ENCODE measurements around the gene PAXIP1. TPM values are rescaled to one million over a fixed set of nuclear protein-coding genes. Genes with fewer than 3 reads are reported as not detected.

The PAXIP1 gene
- total and polyA plus RNA-seq, 2 donors (not counting 3 experiments of a cell fraction or from before 2014, with no cell fraction given), result 10.0 to 15.8 TPM

- CTCF ChIA-PET, result interaction anchor here (0.6 to 1.1 kb wide), 2 partner anchors 23 to 49 kb away, joined by 3 to 4 read pairs; no protein-coding TSS in a partner anchor
- no peak overlapping the region for H3K4me3 ChIP-seq (replicated peaks in 1 of 3; ENCODE audit: insufficient read depth in 1 of 3, low read depth in 1 of 3, low read length in 3 of 3)
- no peak for DNase-seq (ENCODE audit: low read depth, low spot score)
These were observed 26.9 kb downstream of the PAXIP1 start for GRCh38 chr7:154975984-154976383.

DNA sequence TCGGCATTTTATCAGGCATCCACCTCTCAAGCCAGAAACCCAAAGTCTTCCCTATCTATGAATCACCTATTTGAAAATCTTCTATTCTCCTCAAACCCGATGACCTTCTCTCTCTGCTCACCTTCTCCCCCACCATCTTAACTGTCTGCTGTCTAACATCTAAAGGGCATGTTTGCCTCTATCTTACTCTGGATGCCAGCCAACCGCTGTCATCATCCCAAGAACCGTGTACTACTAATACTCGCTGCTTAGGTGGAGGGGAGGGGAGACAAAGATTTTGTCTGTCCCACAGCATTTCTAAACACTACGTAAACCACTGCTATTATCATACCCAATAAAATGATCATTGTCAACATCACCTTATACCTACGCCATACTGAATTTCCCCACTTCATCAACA is 29.5 kb downstream of the PAXIP1 start:
- DNase-seq (ENCODE audit: low read depth, low spot score), result no peak
- Histone ChIP-seq H3K9me3 (replicated peaks; ENCODE audit: control insufficient read depth, insufficient read depth, low read length) (no peaks in the 10 kb centered on the region), H3K4me2 (ENCODE audit: insufficient read depth, low read length) (no peak overlapping the region), H3K9ac (replicated peaks; ENCODE audit: extremely low read depth, insufficient read depth, low read length) (no peak overlapping the region), H3K4me1 (ENCODE audit: control insufficient read depth, extremely low read depth, insufficient read depth, low read length) (no peaks in the 10 kb centered on the region), H3K27me3 (ENCODE audit: control insufficient read depth in 2 of 2, insufficient read depth in 2 of 2, low read length in 2 of 2) (no peaks in the 10 kb centered on the region), H3K79me2 (ENCODE audit: control insufficient read depth, insufficient read depth, low read length) (peaks cover 5% of the 10 kb centered on the region), H3K9me1 (replicated peaks; ENCODE audit: control insufficient read depth, extremely low read depth, insufficient read depth, low read length) (no peaks in the 10 kb centered on the region), H3K36me3 (ENCODE audit: control insufficient read depth in 2 of 2, extremely low read depth in 1 of 2, insufficient read depth in 2 of 2, low read length in 2 of 2) (peaks cover 7 to 10% of the 10 kb centered on the region in 2 experiments), H3K27ac (ENCODE audit: insufficient read depth, low read depth, low read length) (no peak overlapping the region), H4K20me1 (replicated peaks; ENCODE audit: control insufficient read depth, extremely low read depth, insufficient read depth, low read length) (no peaks in the 10 kb centered on the region), H3K4me3 (replicated peaks in 1 of 3; ENCODE audit: insufficient read depth in 1 of 3, low read depth in 1 of 3, low read length in 3 of 3) (no peak overlapping the region), H2AFZ (ENCODE audit: low read depth, low read length) (no peak overlapping the region)
- ChIA-PET CTCF (no interaction called here), POLR2A (no interaction called here)
- FAIRE-seq, result no peak
- intact Hi-C loops (cut with micrococcal nuclease) (no loop called here), dilution Hi-C loops (cut with MboI; ENCODE audit: extremely low pct_ligation_motif_present, low sequenced_read_pairs) (no loop called here)
- TF ChIP-seq CTCF (IDR thresholded peaks at IDR 0.05; ENCODE audit: extremely low read depth in 1 of 2, insufficient read depth in 1 of 2, low read depth in 1 of 2, low read length in 2 of 2) (no peak), MAX (IDR thresholded peaks at IDR 0.05; ENCODE audit: insufficient read depth, insufficient read length) (no peak), MYC (IDR thresholded peaks at IDR 0.05; ENCODE audit: low read depth, low read length) (no peak), JUN (IDR thresholded peaks at IDR 0.05; ENCODE audit: borderline replicate concordance, insufficient read depth, insufficient read length, low read depth) (no peak), GATA2 (IDR thresholded peaks at IDR 0.05; ENCODE audit: insufficient read depth, insufficient read length, low read depth, low read length) (no peak), POLR2AphosphoS5 (IDR thresholded peaks at IDR 0.05; ENCODE audit: insufficient read depth, low read depth, low read length) (no peak), FOS (IDR thresholded peaks at IDR 0.05; ENCODE audit: borderline replicate concordance, insufficient read depth, low read length) (no peak), POLR2A (IDR thresholded peaks at IDR 0.05; ENCODE audit: low read depth, low read length) (no peak), EZH2 (IDR thresholded peaks at IDR 0.05; ENCODE audit: borderline replicate concordance, low read depth, low read length, severe bottlenecking) (no peak)
- no TSS peak for BruUV-seq (replicated peaks)

More at GRCh38 chr7:154975984-154976383, 26.9 kb downstream of the PAXIP1 start:
- Histone ChIP-seq H3K27me3 (ENCODE audit: control insufficient read depth in 2 of 2, insufficient read depth in 2 of 2, low read length in 2 of 2) (no peaks in the 10 kb centered on the region), H3K36me3 (ENCODE audit: control insufficient read depth in 2 of 2, extremely low read depth in 1 of 2, insufficient read depth in 2 of 2, low read length in 2 of 2) (peaks cover 2 to 5% of the 10 kb centered on the region in 2 experiments), H3K9ac (replicated peaks; ENCODE audit: extremely low read depth, insufficient read depth, low read length) (no peak overlapping the region), H3K9me1 (replicated peaks; ENCODE audit: control insufficient read depth, extremely low read depth, insufficient read depth, low read length) (no peaks in the 10 kb centered on the region), H3K9me3 (replicated peaks; ENCODE audit: control insufficient read depth, insufficient read depth, low read length) (no peaks in the 10 kb centered on the region), H4K20me1 (replicated peaks; ENCODE audit: control insufficient read depth, extremely low read depth, insufficient read depth, low read length) (no peaks in the 10 kb centered on the region), H3K79me2 (ENCODE audit: control insufficient read depth, insufficient read depth, low read length) (peaks cover 5% of the 10 kb centered on the region), H3K4me2 (ENCODE audit: insufficient read depth, low read length) (no peak overlapping the region), H3K4me1 (ENCODE audit: control insufficient read depth, extremely low read depth, insufficient read depth, low read length) (no peaks in the 10 kb centered on the region), H2AFZ (ENCODE audit: low read depth, low read length) (no peak overlapping the region), H3K27ac (ENCODE audit: insufficient read depth, low read depth, low read length) (no peak overlapping the region)
- TF ChIP-seq CTCF (IDR thresholded peaks at IDR 0.05; ENCODE audit: extremely low read depth in 1 of 2, insufficient read depth in 1 of 2, low read depth in 1 of 2, low read length in 2 of 2) (no peak), GATA2 (IDR thresholded peaks at IDR 0.05; ENCODE audit: insufficient read depth, insufficient read length, low read depth, low read length) (no peak)
- no peak for FAIRE-seq
- dilution Hi-C loops (cut with MboI; ENCODE audit: extremely low pct_ligation_motif_present, low sequenced_read_pairs) (no loop called here), intact Hi-C loops (cut with micrococcal nuclease) (no loop called here)
- BruUV-seq (replicated peaks), result no TSS peak
- POLR2A ChIA-PET, result no interaction called here
